Loucy (cell line): ENCODE data around the gene GAN.

Source experiments
- EZH2phosphoT487 ChIP-seq: fragments of 200-600 bp; IDR thresholded peaks from 2 replicates; pipeline ENCODE4 v1.6.1; 2018; ENCODE audit warnings: antibody characterized with exemption, mild to moderate bottlenecking, moderate library complexity, borderline replicate concordance
- TF ChIP-seq, protein P1 (sequence below): fragments of 200-600 bp; sonication (generic); conservative IDR thresholded peaks from 2 replicates; pipeline ENCODE4 v1.5.1; 2014; ENCODE audit warnings: mild to moderate bottlenecking, antibody characterized with exemption, low read length

DNA sequence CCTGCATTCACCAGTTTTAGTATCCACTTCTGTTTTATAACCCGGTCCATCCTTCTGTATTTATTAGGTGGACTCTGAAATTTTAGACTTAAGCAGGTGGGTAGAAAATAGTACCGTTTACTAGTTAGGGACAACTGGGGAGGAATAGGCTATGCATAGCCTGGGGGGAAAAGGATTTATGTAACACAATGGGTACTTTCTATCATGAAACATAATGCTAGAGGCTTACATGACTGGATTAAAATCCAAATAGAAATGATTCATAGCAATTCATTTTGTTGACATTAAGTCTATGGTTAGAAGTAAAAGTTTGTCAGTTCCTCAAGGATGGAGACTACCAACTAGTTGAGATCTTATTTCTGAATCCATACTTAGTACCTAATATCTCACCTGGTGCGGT is 18.6 kb downstream of the GAN start:
- TF ChIP-seq, protein P1, sequence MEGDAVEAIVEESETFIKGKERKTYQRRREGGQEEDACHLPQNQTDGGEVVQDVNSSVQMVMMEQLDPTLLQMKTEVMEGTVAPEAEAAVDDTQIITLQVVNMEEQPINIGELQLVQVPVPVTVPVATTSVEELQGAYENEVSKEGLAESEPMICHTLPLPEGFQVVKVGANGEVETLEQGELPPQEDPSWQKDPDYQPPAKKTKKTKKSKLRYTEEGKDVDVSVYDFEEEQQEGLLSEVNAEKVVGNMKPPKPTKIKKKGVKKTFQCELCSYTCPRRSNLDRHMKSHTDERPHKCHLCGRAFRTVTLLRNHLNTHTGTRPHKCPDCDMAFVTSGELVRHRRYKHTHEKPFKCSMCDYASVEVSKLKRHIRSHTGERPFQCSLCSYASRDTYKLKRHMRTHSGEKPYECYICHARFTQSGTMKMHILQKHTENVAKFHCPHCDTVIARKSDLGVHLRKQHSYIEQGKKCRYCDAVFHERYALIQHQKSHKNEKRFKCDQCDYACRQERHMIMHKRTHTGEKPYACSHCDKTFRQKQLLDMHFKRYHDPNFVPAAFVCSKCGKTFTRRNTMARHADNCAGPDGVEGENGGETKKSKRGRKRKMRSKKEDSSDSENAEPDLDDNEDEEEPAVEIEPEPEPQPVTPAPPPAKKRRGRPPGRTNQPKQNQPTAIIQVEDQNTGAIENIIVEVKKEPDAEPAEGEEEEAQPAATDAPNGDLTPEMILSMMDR, result no peak
- TF ChIP-seq EZH2phosphoT487, result no peak
